ENCODE results near the gene MOB2.

The MOB2 gene

DNA sequence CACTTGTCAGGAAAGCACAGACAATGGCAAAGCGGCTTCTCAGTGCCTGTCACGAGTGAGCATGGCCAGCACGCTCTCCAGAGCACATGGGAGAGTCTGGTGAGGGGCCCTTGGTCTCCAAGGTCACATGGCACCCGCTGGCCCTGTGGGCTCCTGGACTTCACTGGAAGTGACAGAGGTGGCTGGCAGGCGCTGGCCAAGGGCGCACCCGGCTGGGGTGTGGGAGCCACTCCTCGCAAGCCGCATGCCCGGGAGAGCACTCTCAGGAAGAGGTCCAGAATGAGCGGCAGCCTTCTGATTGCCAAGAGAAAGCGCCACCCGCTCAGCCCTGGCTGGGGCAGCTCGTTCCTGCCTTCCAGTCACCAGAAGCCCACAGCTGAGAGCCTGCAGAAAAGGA is 17.1 kb upstream of the MOB2 start:
- DNase-seq (ENCODE audit: low spot score): peak; percentile 58

DNA sequence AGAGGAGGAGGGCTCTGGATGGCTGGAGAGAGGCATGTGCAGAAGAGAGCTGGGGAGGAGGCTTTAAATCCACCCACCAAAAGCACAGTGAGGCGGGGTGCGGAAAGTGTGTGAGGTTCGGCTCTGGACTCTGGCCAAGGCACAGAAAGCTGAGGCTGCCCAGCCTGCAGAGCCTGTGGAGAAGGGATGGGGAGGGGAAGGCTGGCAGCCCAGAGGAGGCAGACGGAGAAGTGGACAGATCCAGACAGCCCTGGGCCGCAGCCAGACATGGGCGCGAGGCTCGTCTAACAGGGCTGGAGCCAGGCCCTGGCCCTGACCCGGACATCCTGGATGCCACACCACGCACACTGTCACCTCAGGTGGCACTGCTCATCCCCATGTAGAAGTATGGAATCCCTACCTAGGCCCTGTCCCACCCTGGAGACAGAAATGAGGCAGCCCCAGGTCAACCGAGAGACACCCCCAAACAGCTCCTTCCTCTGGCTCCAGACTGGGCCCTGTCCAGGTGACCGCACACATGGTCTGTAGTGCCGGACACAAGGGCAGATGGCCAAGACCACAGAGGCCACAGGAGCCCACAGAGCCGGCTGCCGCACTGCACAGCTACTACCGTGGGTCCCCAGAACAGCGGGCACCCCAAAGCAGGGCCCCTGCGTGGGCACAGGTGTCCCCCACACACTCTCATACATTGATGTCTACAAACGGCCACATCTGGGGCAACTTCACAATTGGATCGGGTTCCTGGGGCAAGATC is 16.6 kb upstream of the MOB2 start:
- DNase-seq (ENCODE audit: low spot score): peak; percentile 58

DNA sequence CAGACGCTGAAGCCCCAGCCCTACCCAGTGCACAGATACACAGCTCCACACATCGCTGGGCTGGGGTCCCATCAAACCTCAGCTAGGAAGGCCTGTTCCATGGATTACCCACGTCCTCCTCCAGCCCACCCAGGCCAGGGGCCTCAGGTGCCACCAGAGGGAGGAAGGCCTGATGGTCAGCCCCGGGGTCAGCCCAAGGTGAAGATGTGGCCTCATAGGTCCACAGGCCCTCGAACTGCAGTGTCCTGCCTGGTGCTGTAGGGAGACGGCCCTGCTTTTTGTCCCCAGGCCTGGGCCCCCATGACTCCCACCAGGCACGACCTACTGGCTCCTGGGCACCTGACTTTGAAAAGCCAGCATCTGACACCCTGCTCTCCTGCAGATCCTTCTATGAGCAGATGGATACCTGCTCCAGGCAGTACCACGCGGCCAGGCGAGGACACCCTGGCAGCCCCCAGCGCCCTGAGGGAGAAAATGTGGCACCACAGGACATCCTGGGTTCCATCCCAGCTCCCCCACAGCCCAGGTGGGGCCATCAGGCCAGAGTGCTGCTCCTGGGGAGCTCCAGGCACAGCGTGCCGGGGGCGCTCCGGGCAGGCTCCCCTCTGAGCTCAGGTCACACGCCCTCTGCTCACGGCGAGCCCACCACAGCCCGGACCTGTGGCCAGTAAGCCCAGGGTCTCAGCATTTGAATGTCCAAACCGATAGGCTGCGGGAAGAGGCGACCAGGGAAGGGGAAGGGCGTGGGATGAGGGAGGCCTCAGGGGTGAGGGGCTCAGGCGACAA is 15.8 kb upstream of the MOB2 start:
- no peak for DNase-seq (ENCODE audit: low spot score)

GRCh38 chr11:1501421-1502167 is 15.0 kb upstream of the MOB2 start:
- DNase-seq (ENCODE audit: low spot score): no peak

DNA sequence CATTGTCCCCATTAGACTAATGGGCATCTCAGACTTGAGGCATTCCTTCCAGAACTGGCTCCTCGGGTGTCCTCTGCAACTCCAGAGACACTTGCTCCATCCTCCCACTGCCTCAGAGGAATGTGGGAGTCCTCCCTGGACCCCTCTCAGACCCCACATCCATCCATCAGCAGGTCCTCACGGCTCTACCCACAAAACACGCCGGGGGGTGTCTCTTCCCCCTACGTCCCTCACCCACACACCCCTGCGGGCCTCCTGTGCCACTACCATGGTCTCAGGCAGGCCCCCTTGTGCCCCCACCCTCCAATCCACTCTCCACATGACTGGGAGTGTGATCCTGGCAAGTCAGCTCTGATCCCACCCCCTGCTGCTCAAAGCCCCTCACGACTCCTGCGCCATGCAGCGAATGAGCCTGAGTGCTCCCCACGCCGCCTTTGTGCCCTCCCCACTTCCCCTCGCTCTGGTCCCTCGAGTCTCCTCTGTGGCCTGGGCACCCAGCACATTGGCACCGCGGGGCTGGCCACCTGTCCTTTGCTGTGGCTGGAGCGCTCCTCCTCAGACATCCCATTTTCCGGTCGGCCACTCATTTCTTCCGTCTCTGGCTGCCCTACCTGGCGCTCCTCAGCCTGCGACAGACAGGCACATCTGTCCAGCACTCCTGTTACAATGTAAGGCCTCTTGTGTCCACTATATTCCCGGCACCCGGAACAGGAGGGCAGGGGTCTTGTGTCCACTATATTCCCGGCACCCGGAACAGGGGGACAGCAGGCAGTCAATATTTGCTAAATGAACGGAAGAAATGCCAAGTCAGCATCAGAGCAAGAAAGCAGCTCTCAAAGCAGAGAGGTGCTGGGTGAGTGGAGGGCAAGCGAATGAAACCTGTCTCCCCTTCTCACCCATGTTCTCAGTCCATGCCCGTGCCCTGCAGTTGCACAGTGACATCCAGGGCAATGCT is 14.2 kb upstream of the MOB2 start:
- no peak for DNase-seq (ENCODE audit: low spot score)

GRCh38 chr11:1499899-1500298 is 13.3 kb upstream of the MOB2 start:
- no peak for DNase-seq (ENCODE audit: low spot score)

GRCh38 chr11:1499261-1499890 is 12.8 kb upstream of the MOB2 start:
- no peak for DNase-seq (ENCODE audit: low spot score)

- no peak for DNase-seq (ENCODE audit: low spot score)
Observed at GRCh38 chr11:1498262-1498661, 11.7 kb upstream of the MOB2 start.

GRCh38 chr11:1497600-1497999 is 11.0 kb upstream of the MOB2 start:
- DNase-seq (ENCODE audit: low spot score): no peak

DNA sequence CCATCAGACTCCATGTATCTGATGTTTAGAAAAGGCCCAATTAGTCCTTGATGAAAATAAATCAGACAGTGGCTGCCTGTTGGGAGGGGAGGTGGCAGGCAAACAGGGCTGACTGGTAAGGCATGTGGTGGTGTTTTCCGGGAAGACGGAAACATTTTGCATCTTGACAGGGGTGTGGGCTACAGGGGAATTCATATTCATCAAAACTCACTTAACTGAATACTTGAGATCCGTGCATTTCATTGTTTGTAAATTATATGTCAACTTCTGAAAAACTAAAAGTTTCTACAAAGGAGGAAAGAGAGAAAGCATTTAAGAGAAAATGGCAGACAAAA is 10.1 kb upstream of the MOB2 start:
- no peak for DNase-seq (ENCODE audit: low spot score)

DNA sequence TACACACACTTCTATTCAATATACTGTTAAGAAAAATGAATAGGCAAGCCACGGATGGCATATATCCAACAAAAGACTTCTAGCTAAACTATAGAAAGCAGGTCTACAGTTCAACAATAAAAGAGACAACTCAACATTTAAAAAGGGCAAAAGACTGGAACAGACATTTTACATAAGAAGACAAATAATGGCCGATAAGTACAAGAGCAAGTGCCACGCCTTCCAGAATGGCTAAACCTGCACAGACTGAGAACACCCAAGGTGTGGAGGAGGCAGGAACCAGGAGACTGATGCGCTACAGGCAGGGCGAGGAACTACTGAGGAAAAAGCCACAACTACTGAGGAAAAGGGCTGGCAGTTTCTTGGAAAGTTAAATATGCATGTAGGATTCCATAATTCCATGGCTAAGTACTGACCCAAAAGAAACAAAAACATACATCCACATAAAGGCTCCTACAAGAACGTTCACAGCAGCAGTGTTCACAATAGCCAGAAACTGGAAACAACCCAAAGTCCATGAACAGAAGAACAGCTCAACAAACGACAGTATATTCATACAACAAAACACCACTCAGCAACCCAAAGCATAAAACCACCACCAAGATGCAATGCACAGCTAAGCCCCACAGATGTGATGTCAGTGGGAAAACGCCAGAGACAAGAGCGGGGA is 9.6 kb upstream of the MOB2 start:
- peak; percentile 58 for DNase-seq (ENCODE audit: low spot score)

GRCh38 chr11:1494650-1495049 is 8.1 kb upstream of the MOB2 start:
- DNase-seq (ENCODE audit: low spot score): no peak

GRCh38 chr11:1493650-1494244 is 7.2 kb upstream of the MOB2 start:
- DNase-seq (ENCODE audit: low spot score): no peak

GRCh38 chr11:1491379-1491778 is 4.8 kb upstream of the MOB2 start:
- no peak for DNase-seq (ENCODE audit: low spot score)

GRCh38 chr11:1490651-1491050 is 4.1 kb upstream of the MOB2 start:
- no peak for DNase-seq (ENCODE audit: low spot score)

GRCh38 chr11:1488575-1489180 is 2.1 kb upstream of the MOB2 start:
- DNase-seq (ENCODE audit: low spot score): no peak

DNA sequence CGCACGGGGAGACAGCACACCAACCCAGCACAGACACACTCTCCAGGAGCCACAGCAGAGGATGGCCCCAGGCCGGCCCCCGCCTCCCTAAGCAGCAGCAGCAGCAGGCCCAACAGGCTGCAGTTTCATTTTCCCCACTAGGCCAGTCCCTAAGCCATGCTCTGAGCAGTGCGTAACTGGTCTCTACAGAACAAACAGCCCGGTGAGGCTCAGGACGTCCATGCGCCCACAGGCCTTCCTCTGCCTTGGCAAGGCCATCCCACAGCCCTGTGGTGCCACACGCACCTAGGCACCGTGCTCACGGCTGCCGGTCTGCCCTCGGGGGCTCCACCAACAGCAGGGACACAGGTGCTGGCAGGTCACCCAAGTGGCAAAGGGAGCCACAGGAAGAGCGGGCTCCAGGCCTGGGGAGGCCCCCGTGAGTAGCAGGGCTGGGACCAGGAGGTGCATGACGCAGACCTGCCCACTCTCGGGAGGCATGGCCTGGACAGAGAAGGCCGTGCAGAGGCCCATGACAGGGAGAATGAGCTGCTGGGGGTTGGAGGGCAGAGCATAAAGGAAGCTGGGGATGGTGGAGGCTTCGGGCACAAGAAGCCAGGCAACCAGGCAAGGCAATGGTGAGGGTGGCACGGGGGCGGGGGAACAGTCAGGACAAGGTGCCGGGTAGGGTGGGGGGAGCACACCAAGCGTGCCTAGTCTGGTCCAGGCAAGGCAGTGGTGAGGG is 1.4 kb upstream of the MOB2 start:
- DNase-seq (ENCODE audit: low spot score): no peak

DNA sequence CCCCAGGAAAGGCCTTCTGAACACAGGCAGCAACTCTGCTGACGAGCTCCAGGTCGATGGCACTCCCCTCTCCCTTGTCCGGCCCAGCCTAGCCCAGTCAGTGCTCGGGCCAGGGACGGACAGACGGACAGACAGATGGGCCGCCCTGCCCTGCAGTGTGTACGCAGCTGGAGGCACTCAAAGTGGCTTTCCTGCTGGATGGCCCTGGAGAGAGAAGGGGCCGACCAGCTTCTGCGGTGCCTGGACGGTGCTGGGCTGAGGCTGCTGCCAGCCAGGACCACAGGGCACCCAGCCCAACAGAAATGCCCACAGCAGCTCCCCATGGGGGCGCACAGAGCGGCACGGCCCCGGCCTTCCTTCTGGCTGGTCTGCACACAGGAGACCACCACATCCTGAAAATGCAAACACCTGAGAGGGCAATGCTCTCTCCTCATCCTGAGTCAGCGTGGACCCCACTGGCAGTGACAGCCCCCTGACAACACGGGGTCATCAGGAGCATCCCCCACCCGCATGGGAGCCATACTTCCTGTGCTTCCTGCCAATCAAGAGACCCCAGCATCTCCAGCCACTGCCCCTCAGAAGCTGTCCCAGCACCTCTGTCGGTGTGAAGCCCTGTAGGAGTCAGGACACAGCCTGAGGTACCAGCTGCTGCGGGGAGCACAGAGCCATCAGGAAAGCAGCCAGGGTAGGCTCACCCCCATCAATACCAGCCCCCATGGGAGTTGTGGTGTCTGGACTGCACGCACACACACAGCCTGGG is 692 bp upstream of the MOB2 start:
- no peak for DNase-seq (ENCODE audit: low spot score)

DNA sequence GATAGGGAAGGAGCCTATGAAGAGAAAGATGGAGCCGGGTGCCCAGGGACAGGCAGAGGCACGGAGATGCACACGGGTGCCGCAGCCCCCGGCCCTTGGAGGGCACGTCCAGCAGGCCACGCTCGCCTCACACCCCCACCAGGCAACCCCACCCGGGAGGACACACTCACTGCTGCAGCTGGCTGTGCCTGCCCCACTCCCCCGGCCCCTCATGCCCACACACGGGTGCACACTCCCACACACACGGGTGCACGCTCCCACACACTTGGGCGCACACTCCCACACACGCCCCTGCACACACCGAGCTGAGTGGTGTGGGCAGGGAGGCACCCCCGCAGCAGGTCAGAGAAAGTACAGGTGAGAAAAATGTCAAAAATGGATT is 1.1 kb downstream of the MOB2 start:
- no peak for DNase-seq (ENCODE audit: low spot score)
